ENCODE data around the gene ESCO1. TPM values are rescaled to one million over a fixed set of nuclear protein-coding genes. Genes with fewer than 3 reads are reported as not detected.

ESCO1 gene
- total RNA-seq, 1 experiment from 2014 or later, result 23.0 TPM

- H3K4me1 Mint-ChIP-seq (ENCODE audit: low read depth, unreplicated experiment), result peaks cover 15% of the 10 kb centered on the region
- no peaks in the 10 kb centered on the region for H3K9me3 ChIP-seq
- H3K27me3 ChIP-seq (replicated peaks; ENCODE audit: control insufficient read depth, insufficient read depth, low read length), result no peaks in the 10 kb centered on the region
- POLR2A ChIA-PET, result interaction anchor here (0.5 to 0.9 kb wide), 3 partner anchors 11 to 52 kb away, joined by 3 to 5 read pairs (median 3); partner anchors contain the start of gene ESCO1
- H3K4me3 ChIP-seq (ENCODE audit: low read depth, low read length), result no peak overlapping the region
- CTCF ChIA-PET, result no interaction called here
- no peak for TF ChIP-seq CTCF (IDR thresholded peaks at IDR 0.05; ENCODE audit: insufficient read depth in 1 of 2, low read depth in 1 of 2, low read length in 1 of 2, severe bottlenecking in 1 of 2, unreplicated experiment in 1 of 2)
- peaks cover 63% of the 10 kb centered on the region for H3K36me3 Mint-ChIP-seq (ENCODE audit: insufficient read depth, unreplicated experiment)
- intact Hi-C loops (cut with micrococcal nuclease; ENCODE audit: unreplicated experiment), result loop anchor here (10.0 kb wide), 1 partner anchor 46 kb away; no protein-coding TSS in a partner anchor
- no peak overlapping the region for H3K27ac Mint-ChIP-seq (ENCODE audit: unreplicated experiment)
- no peaks in the 10 kb centered on the region for H3K9me3 Mint-ChIP-seq (ENCODE audit: unreplicated experiment)
- H3K4me1 ChIP-seq, result peaks cover 19% of the 10 kb centered on the region
- no peak overlapping the region for H3K4me3 Mint-ChIP-seq (ENCODE audit: unreplicated experiment)
- DNase-seq, result no peak
- BruUV-seq (replicated peaks), result no TSS peak
- no peaks in the 10 kb centered on the region for H3K27me3 Mint-ChIP-seq (ENCODE audit: insufficient read depth, unreplicated experiment)
- H3K36me3 ChIP-seq (ENCODE audit: control insufficient read depth, insufficient read depth, low read length), result peaks cover 2% of the 10 kb centered on the region
Measured at GRCh38 chr18:21548647-21549046, 51.9 kb downstream of the ESCO1 start.

GRCh38 chr18:21546423-21546822 lies 54.1 kb downstream of the ESCO1 start:
- BruUV-seq (replicated peaks), result no TSS peak

GRCh38 chr18:21538230-21538629 lies 62.3 kb downstream of the ESCO1 start:
- no peak for TF ChIP-seq CTCF (IDR thresholded peaks at IDR 0.05; ENCODE audit: insufficient read depth in 1 of 2, low read depth in 1 of 2, low read length in 1 of 2, severe bottlenecking in 1 of 2, unreplicated experiment in 1 of 2)
- no peaks in the 10 kb centered on the region for H3K9me3 Mint-ChIP-seq (ENCODE audit: unreplicated experiment)
- no peak overlapping the region for H3K27ac Mint-ChIP-seq (ENCODE audit: unreplicated experiment)
- ChIA-PET CTCF (no interaction called here), POLR2A (no interaction called here)
- H3K27me3 ChIP-seq (replicated peaks; ENCODE audit: control insufficient read depth, insufficient read depth, low read length), result no peaks in the 10 kb centered on the region
- H3K4me3 Mint-ChIP-seq (ENCODE audit: unreplicated experiment), result no peak overlapping the region
- no peak for DNase-seq
- no peaks in the 10 kb centered on the region for H3K4me1 Mint-ChIP-seq (ENCODE audit: low read depth, unreplicated experiment)
- BruUV-seq (replicated peaks), result no TSS peak
- intact Hi-C loops (cut with micrococcal nuclease; ENCODE audit: unreplicated experiment), result no loop called here
- peaks cover 45% of the 10 kb centered on the region for H3K36me3 Mint-ChIP-seq (ENCODE audit: insufficient read depth, unreplicated experiment)
- H3K27me3 Mint-ChIP-seq (ENCODE audit: insufficient read depth, unreplicated experiment), result no peaks in the 10 kb centered on the region
- peaks cover 4% of the 10 kb centered on the region for H3K36me3 ChIP-seq (ENCODE audit: control insufficient read depth, insufficient read depth, low read length)
- H3K4me1 ChIP-seq, result no peaks in the 10 kb centered on the region
- H3K4me3 ChIP-seq (ENCODE audit: low read depth, low read length), result no peak overlapping the region
- no peaks in the 10 kb centered on the region for H3K9me3 ChIP-seq

More at GRCh38 chr18:21546423-21546822, 54.1 kb downstream of the ESCO1 start:
- no peaks in the 10 kb centered on the region; the same call in 1 of the 2 replicates for H3K36me3 ChIP-seq (ENCODE audit: control insufficient read depth, insufficient read depth, low read length)
- TF ChIP-seq CTCF (IDR thresholded peaks at IDR 0.05; ENCODE audit: insufficient read depth in 1 of 2, low read depth in 1 of 2, low read length in 1 of 2, severe bottlenecking in 1 of 2, unreplicated experiment in 1 of 2), result no peak
- DNase-seq, result no peak
- H3K27me3 Mint-ChIP-seq (ENCODE audit: insufficient read depth, unreplicated experiment), result no peaks in the 10 kb centered on the region
- CTCF ChIA-PET, result no interaction called here
- no peaks in the 10 kb centered on the region for H3K27me3 ChIP-seq (replicated peaks; ENCODE audit: control insufficient read depth, insufficient read depth, low read length)
- H3K4me3 ChIP-seq (ENCODE audit: low read depth, low read length), result no peak overlapping the region
- peaks cover 19% of the 10 kb centered on the region for H3K4me1 ChIP-seq
- H3K36me3 Mint-ChIP-seq (ENCODE audit: insufficient read depth, unreplicated experiment), result peaks cover 51% of the 10 kb centered on the region
- no peak overlapping the region for H3K4me3 Mint-ChIP-seq (ENCODE audit: unreplicated experiment)
- intact Hi-C loops (cut with micrococcal nuclease; ENCODE audit: unreplicated experiment), result loop anchor here (10.0 kb wide), 1 partner anchor 48 kb away; no protein-coding TSS in a partner anchor
- H3K4me1 Mint-ChIP-seq (ENCODE audit: low read depth, unreplicated experiment), result peaks cover 8% of the 10 kb centered on the region
- H3K9me3 ChIP-seq, result no peaks in the 10 kb centered on the region
- no peak overlapping the region for H3K27ac Mint-ChIP-seq (ENCODE audit: unreplicated experiment)
- H3K9me3 Mint-ChIP-seq (ENCODE audit: unreplicated experiment), result no peaks in the 10 kb centered on the region
- POLR2A ChIA-PET, result no interaction called here
